NCI-H2081 treated with DMSO at 0.1 percent for 48 hours (cell line): ENCODE data around the gene AMMECR1.

Experiments
- DNase-seq: peaks from one replicate; lab custom pipeline; 2025; lab: John Stamatoyannopoulos, UW

AMMECR1 gene

GRCh38 chrX:110311437-110312230 is 6.3 kb downstream of the AMMECR1 start:
- no peak for DNase-seq

- no peak for DNase-seq
These were observed 7.0 kb downstream of the AMMECR1 start for GRCh38 chrX:110310896-110311295.

- DNase-seq = no peak
These were observed 7.7 kb downstream of the AMMECR1 start for GRCh38 chrX:110310000-110310790.

- DNase-seq = no peak
These were observed 9.7 kb downstream of the AMMECR1 start for GRCh38 chrX:110308220-110308619.

- no peak for DNase-seq
These were observed 13.0 kb downstream of the AMMECR1 start for GRCh38 chrX:110304884-110305283.

GRCh38 chrX:110304371-110304770 is 13.5 kb downstream of the AMMECR1 start:
- DNase-seq = no peak

GRCh38 chrX:110302975-110303374 is 14.9 kb downstream of the AMMECR1 start:
- DNase-seq = no peak

GRCh38 chrX:110301194-110301593 is 16.7 kb downstream of the AMMECR1 start:
- DNase-seq = no peak

GRCh38 chrX:110294087-110294486 is 23.8 kb downstream of the AMMECR1 start:
- no peak for DNase-seq

- no peak for DNase-seq
These were observed 24.2 kb downstream of the AMMECR1 start for GRCh38 chrX:110293658-110294057.

GRCh38 chrX:110287605-110288004 is 30.3 kb downstream of the AMMECR1 start:
- no peak for DNase-seq

GRCh38 chrX:110286106-110286505 is 31.8 kb downstream of the AMMECR1 start:
- no peak for DNase-seq

- no peak for DNase-seq
These were observed 33.7 kb downstream of the AMMECR1 start for GRCh38 chrX:110284159-110284558.

- DNase-seq = no peak
These were observed 35.0 kb downstream of the AMMECR1 start for GRCh38 chrX:110282922-110283321.

- no peak for DNase-seq
These were observed 36.5 kb downstream of the AMMECR1 start for GRCh38 chrX:110281377-110281776.

GRCh38 chrX:110280954-110281353 is 36.9 kb downstream of the AMMECR1 start:
- no peak for DNase-seq

GRCh38 chrX:110277609-110278008 is 40.3 kb downstream of the AMMECR1 start:
- no peak for DNase-seq

GRCh38 chrX:110276778-110277177 is 41.1 kb downstream of the AMMECR1 start:
- DNase-seq = no peak

GRCh38 chrX:110268886-110269285 is 49.0 kb downstream of the AMMECR1 start:
- DNase-seq = no peak

- DNase-seq = no peak
These were observed 49.5 kb downstream of the AMMECR1 start for GRCh38 chrX:110268395-110268794.

GRCh38 chrX:110267874-110268273 is 50.0 kb downstream of the AMMECR1 start:
- DNase-seq = no peak

GRCh38 chrX:110265661-110266060 is 52.2 kb downstream of the AMMECR1 start:
- DNase-seq = no peak

- DNase-seq = no peak
These were observed 58.8 kb downstream of the AMMECR1 start for GRCh38 chrX:110259117-110259516.
